ENCODE measurements around the gene LRRC23.

DNA sequence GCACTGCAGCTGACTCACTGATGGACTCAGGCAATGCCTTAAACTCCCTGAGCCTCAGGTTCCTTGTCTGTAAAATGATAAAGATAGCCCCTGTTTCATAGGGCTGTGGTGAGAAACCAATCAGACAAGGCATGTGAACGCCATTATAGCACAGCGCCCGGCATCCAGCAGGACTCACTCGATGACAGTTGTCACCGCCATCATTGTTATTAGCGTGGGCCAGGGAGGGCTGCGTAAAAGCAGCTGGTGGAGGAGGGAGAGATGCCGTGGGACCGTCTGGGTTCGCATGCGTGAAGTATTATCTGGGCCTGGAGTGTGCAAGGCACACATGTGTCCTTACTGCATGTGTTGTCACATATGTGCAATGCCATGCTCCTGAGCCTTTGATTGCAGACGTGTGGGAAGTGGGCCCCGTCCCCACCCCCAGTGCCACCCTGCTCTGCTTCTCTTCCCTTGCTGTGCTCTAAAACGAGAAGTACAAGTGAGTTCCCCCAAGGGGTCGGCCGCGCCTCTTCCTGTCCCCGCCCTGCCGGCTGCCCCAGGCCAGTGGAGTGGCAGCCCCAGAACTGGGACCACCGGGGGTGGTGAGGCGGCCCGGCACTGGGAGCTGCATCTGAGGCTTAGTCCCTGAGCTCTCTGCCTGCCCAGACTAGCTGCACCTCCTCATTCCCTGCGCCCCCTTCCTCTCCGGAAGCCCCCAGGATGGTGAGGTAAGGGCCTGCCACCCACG, 46.4 kb downstream of the LRRC23 start, which contains the start of gene PTPN6:
- TF ChIP-seq, protein P1, sequence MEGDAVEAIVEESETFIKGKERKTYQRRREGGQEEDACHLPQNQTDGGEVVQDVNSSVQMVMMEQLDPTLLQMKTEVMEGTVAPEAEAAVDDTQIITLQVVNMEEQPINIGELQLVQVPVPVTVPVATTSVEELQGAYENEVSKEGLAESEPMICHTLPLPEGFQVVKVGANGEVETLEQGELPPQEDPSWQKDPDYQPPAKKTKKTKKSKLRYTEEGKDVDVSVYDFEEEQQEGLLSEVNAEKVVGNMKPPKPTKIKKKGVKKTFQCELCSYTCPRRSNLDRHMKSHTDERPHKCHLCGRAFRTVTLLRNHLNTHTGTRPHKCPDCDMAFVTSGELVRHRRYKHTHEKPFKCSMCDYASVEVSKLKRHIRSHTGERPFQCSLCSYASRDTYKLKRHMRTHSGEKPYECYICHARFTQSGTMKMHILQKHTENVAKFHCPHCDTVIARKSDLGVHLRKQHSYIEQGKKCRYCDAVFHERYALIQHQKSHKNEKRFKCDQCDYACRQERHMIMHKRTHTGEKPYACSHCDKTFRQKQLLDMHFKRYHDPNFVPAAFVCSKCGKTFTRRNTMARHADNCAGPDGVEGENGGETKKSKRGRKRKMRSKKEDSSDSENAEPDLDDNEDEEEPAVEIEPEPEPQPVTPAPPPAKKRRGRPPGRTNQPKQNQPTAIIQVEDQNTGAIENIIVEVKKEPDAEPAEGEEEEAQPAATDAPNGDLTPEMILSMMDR (IDR thresholded peaks at IDR 0.05), result no peak
- TF ChIP-seq POLR2A (IDR thresholded peaks at IDR 0.05; ENCODE audit: low read length) (no peak), RAD21 (conservative IDR thresholded peaks at IDR 0.05 in 1 of 2, IDR thresholded peaks at IDR 0.05 in 1 of 2) (no peak)
- TF ChIP-seq, protein P2, sequence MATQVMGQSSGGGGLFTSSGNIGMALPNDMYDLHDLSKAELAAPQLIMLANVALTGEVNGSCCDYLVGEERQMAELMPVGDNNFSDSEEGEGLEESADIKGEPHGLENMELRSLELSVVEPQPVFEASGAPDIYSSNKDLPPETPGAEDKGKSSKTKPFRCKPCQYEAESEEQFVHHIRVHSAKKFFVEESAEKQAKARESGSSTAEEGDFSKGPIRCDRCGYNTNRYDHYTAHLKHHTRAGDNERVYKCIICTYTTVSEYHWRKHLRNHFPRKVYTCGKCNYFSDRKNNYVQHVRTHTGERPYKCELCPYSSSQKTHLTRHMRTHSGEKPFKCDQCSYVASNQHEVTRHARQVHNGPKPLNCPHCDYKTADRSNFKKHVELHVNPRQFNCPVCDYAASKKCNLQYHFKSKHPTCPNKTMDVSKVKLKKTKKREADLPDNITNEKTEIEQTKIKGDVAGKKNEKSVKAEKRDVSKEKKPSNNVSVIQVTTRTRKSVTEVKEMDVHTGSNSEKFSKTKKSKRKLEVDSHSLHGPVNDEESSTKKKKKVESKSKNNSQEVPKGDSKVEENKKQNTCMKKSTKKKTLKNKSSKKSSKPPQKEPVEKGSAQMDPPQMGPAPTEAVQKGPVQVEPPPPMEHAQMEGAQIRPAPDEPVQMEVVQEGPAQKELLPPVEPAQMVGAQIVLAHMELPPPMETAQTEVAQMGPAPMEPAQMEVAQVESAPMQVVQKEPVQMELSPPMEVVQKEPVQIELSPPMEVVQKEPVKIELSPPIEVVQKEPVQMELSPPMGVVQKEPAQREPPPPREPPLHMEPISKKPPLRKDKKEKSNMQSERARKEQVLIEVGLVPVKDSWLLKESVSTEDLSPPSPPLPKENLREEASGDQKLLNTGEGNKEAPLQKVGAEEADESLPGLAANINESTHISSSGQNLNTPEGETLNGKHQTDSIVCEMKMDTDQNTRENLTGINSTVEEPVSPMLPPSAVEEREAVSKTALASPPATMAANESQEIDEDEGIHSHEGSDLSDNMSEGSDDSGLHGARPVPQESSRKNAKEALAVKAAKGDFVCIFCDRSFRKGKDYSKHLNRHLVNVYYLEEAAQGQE (IDR thresholded peaks at IDR 0.05), result no peak

Data from A549 (cell line).